ENCODE data around the gene DOCK7.

DNA sequence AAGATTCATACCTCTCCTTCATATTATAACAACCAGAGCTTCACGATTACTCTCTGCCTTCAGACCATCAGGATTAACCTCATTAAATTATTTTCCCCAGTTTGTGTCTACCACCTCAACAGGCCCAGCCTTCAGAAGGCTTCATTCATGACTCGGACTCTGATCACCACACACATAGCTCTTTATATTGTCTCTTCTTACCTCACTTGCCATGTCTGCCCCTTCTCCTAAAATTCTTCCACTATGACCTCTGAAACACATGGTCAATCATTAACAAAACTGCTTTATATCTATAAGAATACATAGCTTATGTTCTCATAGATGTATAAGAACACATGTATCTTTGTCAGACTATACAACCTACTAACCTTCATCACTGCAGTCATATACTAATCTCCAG is 171.6 kb downstream of the DOCK7 start:
- TF ChIP-seq, protein P1, sequence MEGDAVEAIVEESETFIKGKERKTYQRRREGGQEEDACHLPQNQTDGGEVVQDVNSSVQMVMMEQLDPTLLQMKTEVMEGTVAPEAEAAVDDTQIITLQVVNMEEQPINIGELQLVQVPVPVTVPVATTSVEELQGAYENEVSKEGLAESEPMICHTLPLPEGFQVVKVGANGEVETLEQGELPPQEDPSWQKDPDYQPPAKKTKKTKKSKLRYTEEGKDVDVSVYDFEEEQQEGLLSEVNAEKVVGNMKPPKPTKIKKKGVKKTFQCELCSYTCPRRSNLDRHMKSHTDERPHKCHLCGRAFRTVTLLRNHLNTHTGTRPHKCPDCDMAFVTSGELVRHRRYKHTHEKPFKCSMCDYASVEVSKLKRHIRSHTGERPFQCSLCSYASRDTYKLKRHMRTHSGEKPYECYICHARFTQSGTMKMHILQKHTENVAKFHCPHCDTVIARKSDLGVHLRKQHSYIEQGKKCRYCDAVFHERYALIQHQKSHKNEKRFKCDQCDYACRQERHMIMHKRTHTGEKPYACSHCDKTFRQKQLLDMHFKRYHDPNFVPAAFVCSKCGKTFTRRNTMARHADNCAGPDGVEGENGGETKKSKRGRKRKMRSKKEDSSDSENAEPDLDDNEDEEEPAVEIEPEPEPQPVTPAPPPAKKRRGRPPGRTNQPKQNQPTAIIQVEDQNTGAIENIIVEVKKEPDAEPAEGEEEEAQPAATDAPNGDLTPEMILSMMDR (conservative IDR thresholded peaks at IDR 0.05): no peak
- TF ChIP-seq ZFX (IDR thresholded peaks at IDR 0.05): no peak
